Suprapubic skin (tissue), 4 donors: ENCODE results near the gene DCST2. TPM values are rescaled to one million over a fixed set of nuclear protein-coding genes. Genes with fewer than 3 reads are reported as not detected.

ENCODE experiments used
- DNase-seq, 2 donors: peaks; one replicate each; pipeline ENCODE4 v3.0.0-alpha.2; 2019; ENCODE audit warnings: low spot score in 2 of 2
- H3K27ac ChIP-seq: fragments of 200-600 bp; sonication (generic); one replicate; pipeline ENCODE4 v1.5.1; 2019
- H3K27me3 ChIP-seq: fragments of 200-600 bp; sonication (generic); one replicate; pipeline ENCODE4 v1.5.1; 2019
- H3K36me3 ChIP-seq: fragments of 200-600 bp; sonication (generic); one replicate; pipeline ENCODE4 v1.5.1; 2019
- H3K4me1 ChIP-seq: fragments of 200-600 bp; sonication (generic); one replicate; pipeline ENCODE4 v1.5.1; 2019
- H3K4me3 ChIP-seq: fragments of 200-600 bp; sonication (generic); one replicate; pipeline ENCODE4 v1.5.1; 2019; ENCODE audit warnings: mild to moderate bottlenecking
- H3K9me3 ChIP-seq: fragments of 200-600 bp; sonication (generic); one replicate; pipeline ENCODE4 v1.5.1; 2019
- EP300 ChIP-seq: sonication (generic); formaldehyde crosslinking; IDR thresholded peaks from one replicate; pipeline ENCODE4 v1.6.1; 2017; ENCODE audit warnings: antibody characterized with exemption
- POLR2A ChIP-seq, 2 donors: fragments of 450-650 bp; IDR thresholded peaks; one replicate each; pipeline ENCODE4 v1.6.1; 2017; ENCODE audit warnings: antibody characterized with exemption in 2 of 2, mild to moderate bottlenecking in 2 of 2, moderate library complexity in 2 of 2
- POLR2AphosphoS5 ChIP-seq, 3 donors: sonication (generic); formaldehyde crosslinking; IDR thresholded peaks; one replicate each; pipeline ENCODE4 v1.6.1; 2017; ENCODE audit warnings: antibody characterized with exemption in 3 of 3
- WGBS: methylation state at CpG from one replicate; pipeline ENCODE4 v1.1.5; 2018; 5-methylcytosine and 5-hydroxymethylcytosine counted together
- total RNA-seq, 4 donors: library from RNA; depleted of rRNA; stranded (reverse); fragments of >200 nt; gene quantifications; one replicate each; pipeline ENCODE4 v1.1.0, GENCODE V29; 2016
- TF ChIP-seq, protein P1 (sequence below), 2 donors: fragments of 200-600 bp in 1 of 2; fragments of 450-650 bp in 1 of 2; sonication (generic) in 1 of 2; IDR thresholded peaks; one replicate each; pipeline ENCODE4 v1.5.1; 2016 to 2019; ENCODE audit warnings: antibody characterized with exemption in 2 of 2, mild to moderate bottlenecking in 1 of 2, moderate library complexity in 1 of 2

The DCST2 gene
- total RNA-seq, 4 donors from 2014 or later = 13.4 to 36.0 (median 14.5) TPM

DNA sequence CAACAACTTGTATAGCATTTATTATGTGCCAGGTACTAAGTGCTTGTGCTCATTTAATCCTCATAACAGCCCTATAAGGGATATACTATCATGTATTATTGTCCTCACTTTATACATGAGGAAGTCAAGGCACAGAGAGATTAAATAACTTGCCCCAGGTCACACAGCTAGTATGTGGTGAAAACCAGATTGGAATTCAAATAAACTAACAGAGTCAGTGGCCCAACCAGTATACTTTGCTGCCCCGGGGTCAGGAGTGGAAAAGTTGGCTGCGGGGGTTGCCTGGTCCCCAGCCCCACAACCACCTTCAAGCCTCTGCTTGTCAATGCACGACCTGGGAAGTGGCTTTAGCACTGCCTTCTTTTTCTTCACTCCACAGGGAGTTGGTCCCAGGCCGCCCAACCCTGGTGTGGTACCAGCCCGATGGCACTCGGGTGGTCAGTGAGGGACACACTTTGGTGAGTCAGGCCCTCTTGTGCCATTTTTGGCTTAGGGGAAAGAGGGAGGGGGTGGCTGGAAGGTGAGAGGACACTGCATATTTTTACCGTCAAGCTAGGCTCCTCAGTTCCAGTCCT, 20.0 kb upstream of the DCST2 start:
- H3K36me3 ChIP-seq = peaks cover 52% of the 10 kb centered on the region
- H3K27me3 ChIP-seq = no peaks in the 10 kb centered on the region
- no peaks in the 10 kb centered on the region for H3K9me3 ChIP-seq
- H3K27ac ChIP-seq = no peak overlapping the region
- WGBS = 67% methylated on average over 7 of the region's 7 CpGs
- TF ChIP-seq POLR2A (IDR thresholded peaks at IDR 0.05) = no peak
- no peak for TF ChIP-seq POLR2AphosphoS5 (IDR thresholded peaks at IDR 0.05)
- H3K4me1 ChIP-seq = peaks cover 44% of the 10 kb centered on the region
- no peak for DNase-seq
- H3K4me3 ChIP-seq = peak overlapping the region; percentile 81

GRCh38 chr1:155052439-155053395, 19.1 kb upstream of the DCST2 start:
- Histone ChIP-seq H3K27me3 (no peaks in the 10 kb centered on the region), H3K27ac (peak overlapping the region; percentile 94), H3K4me3 (peak overlapping the region; percentile 81), H3K36me3 (peaks cover 43% of the 10 kb centered on the region), H3K4me1 (peaks cover 45% of the 10 kb centered on the region), H3K9me3 (no peaks in the 10 kb centered on the region)
- 31% methylated on average over 11 of the region's 12 CpGs for WGBS
- no peak for DNase-seq
- TF ChIP-seq, protein P1, sequence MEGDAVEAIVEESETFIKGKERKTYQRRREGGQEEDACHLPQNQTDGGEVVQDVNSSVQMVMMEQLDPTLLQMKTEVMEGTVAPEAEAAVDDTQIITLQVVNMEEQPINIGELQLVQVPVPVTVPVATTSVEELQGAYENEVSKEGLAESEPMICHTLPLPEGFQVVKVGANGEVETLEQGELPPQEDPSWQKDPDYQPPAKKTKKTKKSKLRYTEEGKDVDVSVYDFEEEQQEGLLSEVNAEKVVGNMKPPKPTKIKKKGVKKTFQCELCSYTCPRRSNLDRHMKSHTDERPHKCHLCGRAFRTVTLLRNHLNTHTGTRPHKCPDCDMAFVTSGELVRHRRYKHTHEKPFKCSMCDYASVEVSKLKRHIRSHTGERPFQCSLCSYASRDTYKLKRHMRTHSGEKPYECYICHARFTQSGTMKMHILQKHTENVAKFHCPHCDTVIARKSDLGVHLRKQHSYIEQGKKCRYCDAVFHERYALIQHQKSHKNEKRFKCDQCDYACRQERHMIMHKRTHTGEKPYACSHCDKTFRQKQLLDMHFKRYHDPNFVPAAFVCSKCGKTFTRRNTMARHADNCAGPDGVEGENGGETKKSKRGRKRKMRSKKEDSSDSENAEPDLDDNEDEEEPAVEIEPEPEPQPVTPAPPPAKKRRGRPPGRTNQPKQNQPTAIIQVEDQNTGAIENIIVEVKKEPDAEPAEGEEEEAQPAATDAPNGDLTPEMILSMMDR (IDR thresholded peaks at IDR 0.05) = no peak
- TF ChIP-seq POLR2A (IDR thresholded peaks at IDR 0.05) (no peak), EP300 (no peak), POLR2AphosphoS5 (IDR thresholded peaks at IDR 0.05) (no peak)

DNA sequence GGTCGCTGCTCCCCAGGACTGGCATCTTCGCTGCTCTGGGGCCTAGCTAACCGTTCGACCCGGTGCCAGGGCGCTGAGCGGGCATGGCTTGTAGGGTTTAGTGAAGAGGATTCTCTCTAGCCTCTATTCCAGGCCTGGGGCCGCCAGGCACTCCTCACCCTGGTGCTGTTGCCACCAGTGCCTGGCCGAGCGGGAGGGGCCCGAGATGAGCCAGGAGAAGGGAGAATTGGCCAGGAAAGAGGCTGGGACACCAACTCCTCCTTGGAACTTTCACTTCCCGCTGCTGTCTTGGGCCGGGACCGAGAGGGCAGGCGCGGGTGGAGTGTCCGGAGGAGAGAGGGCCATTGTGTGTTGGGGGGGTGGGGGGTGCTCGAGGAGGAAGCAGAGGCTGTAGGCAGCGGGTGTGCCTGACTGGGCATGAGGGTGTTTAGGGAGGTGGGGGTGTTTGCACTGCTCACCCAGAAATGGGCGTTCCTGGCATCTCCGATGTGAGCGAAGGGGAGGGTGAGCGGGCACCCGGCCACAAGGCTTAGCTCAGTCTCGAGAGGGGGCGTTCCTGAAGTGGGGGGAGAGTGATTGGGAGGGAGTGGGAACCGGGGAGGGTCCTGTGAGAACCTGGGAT, 18.3 kb upstream of the DCST2 start:
- H3K36me3 ChIP-seq = peaks cover 34% of the 10 kb centered on the region
- WGBS = 1% methylated on average over 20 of the region's 27 CpGs
- peak in 1 of 2 donors; percentile 85 for DNase-seq
- H3K9me3 ChIP-seq = no peaks in the 10 kb centered on the region
- TF ChIP-seq, protein P1 (IDR thresholded peaks at IDR 0.05) = no peak
- no peak for TF ChIP-seq EP300
- TF ChIP-seq POLR2AphosphoS5 (IDR thresholded peaks at IDR 0.05) = no peak
- no peak for TF ChIP-seq POLR2A (IDR thresholded peaks at IDR 0.05)
- peak overlapping the region; percentile 81 for H3K4me3 ChIP-seq
- peaks cover 45% of the 10 kb centered on the region for H3K4me1 ChIP-seq
- H3K27ac ChIP-seq = peak overlapping the region; percentile 94
- no peaks in the 10 kb centered on the region for H3K27me3 ChIP-seq

DNA sequence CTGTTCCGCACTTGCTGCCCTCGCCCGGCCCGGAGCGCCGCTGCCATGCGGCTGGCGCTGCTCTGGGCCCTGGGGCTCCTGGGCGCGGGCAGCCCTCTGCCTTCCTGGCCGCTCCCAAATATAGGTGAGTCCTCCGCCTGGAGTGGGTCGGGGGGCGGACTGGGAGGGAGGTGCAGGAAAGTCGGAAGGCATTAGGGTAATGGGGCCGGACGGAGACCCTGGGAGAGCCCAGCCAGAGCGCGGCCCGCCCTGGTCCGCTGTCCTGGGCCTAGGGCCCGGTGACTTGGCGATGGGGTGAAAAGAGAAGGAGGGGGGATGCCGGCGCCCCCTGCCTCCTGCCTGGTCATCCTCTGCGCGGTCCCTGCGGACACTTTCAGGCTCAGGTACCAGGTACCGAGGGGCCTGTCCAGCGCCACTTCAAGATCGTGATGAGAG, 17.8 kb upstream of the DCST2 start:
- Histone ChIP-seq H3K27ac (peak overlapping the region; percentile 94), H3K36me3 (peaks cover 29% of the 10 kb centered on the region), H3K9me3 (no peaks in the 10 kb centered on the region), H3K4me1 (peaks cover 45% of the 10 kb centered on the region), H3K27me3 (no peaks in the 10 kb centered on the region), H3K4me3 (peak overlapping the region; percentile 81)
- TF ChIP-seq POLR2AphosphoS5 (IDR thresholded peaks at IDR 0.05) (no peak), POLR2A (IDR thresholded peaks at IDR 0.05) (no peak), EP300 (no peak)
- TF ChIP-seq, protein P1 (IDR thresholded peaks at IDR 0.05) = no peak
- WGBS = 0% methylated on average over 10 of the region's 31 CpGs
- no peak for DNase-seq

GRCh38 chr1:155050560-155051341, 17.2 kb upstream of the DCST2 start, which contains the start of gene ADAM15:
TSS of gene ADAM15 (plus strand) at chr1:155051316. CDS start at chr1:155051387, 71 bp downstream.
- 0% methylated on average over 1 of the region's 99 CpGs for WGBS
- Histone ChIP-seq H3K27me3 (no peaks in the 10 kb centered on the region), H3K9me3 (no peaks in the 10 kb centered on the region), H3K36me3 (peaks cover 23% of the 10 kb centered on the region), H3K4me3 (peak within 1 kb of the TSS; percentile 81), H3K4me1 (peaks cover 46% of the 10 kb centered on the region), H3K27ac (peak within 1 kb of the TSS; percentile 94)
- TF ChIP-seq POLR2AphosphoS5 (IDR thresholded peaks at IDR 0.05) = peak in 1 of 3 donors; percentile 71
- TF ChIP-seq POLR2A (IDR thresholded peaks at IDR 0.05) = no peak
- TF ChIP-seq, protein P1 (IDR thresholded peaks at IDR 0.05) = peak; percentile 82 to 96
- DNase-seq = peak; percentile 91
